ENCODE results near the gene ZNF518A.
A peak's percentile ranks its signal among the peaks of the same experiment; 100 is the strongest.

The ZNF518A gene

DNA sequence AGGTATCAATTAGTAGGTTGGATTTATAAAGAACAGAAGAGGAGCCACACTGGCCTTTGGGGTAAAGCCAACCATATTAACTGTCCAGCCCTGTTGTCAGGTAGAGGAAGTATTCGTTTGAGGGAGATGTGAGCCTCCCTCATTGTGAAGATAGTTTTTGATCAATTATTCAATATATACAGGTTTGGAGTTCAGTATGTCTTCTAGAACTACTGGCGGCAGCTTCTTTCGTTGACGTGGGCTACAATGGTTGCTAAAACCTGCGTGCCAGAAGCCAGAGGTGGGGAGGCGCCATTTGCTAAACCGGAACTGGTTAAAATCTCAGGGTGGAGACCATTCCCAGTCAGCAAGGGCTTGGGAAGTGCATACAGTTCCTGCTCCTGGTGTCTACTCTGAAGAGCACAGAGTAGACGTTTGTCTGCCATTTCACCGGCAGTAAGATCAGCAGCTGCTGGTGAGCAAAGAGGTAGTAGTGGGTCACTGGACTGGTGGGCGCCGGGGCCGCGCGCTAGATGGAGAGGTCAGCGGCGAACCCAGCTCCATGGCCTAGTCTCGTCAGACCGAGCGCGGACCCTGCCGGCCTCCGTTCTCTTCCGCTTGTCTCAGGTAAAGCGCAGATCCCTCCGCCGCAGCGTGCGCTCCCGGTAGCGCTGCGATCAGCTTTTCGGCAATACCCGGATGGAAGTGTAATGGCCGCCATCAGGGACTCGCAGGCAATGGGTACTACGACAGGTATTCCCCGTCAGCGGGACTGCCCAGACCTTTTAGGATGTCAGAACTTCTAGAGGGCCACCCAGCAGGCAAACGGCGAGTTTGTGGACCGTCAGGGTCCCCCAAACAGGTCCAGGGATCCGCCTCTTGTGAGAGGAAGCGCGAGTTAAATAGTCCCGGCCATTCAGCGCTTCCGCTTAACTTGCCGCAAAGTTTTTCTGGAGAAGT, at the start of gene ZNF518A:
ZNF518A (plus strand) TSS at position 911 of the 939 bp plus-strand sequence. CDS start 26,026 bp downstream, outside the sequence.
- TF ChIP-seq, protein P1, sequence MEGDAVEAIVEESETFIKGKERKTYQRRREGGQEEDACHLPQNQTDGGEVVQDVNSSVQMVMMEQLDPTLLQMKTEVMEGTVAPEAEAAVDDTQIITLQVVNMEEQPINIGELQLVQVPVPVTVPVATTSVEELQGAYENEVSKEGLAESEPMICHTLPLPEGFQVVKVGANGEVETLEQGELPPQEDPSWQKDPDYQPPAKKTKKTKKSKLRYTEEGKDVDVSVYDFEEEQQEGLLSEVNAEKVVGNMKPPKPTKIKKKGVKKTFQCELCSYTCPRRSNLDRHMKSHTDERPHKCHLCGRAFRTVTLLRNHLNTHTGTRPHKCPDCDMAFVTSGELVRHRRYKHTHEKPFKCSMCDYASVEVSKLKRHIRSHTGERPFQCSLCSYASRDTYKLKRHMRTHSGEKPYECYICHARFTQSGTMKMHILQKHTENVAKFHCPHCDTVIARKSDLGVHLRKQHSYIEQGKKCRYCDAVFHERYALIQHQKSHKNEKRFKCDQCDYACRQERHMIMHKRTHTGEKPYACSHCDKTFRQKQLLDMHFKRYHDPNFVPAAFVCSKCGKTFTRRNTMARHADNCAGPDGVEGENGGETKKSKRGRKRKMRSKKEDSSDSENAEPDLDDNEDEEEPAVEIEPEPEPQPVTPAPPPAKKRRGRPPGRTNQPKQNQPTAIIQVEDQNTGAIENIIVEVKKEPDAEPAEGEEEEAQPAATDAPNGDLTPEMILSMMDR (IDR thresholded peaks at IDR 0.05; ENCODE audit: low read depth, low read length), result no peak
- H3K4me3 ChIP-seq (ENCODE audit: low read depth, low read length), result peak within 1 kb of the TSS; percentile 71
- in situ Hi-C loops (cut with HindIII; ENCODE audit: low sequenced_read_pairs), result no loop called here
- peak; percentile 99 for DNase-seq (ENCODE audit: low read depth, low spot score)

DNA sequence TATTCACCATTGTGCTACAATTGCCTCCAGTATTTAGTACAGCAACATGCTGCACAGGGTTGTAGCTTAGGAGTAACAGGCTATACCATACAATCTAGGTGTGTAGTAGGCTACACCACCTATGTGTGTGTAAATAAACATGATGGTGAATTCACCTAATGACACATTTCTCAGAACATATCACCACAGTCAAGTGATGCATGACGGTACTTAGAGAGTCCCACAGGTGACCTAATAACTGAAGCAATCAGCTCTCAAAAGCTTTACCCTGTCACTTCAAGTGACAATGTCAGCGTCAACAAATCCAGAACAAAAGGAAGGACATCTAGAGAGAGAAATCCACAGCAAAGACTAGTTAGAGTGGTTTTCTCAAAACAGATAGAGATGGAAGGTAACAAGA, 47.9 kb upstream of the ZNF518A start:
- H3K4me3 ChIP-seq (ENCODE audit: low read depth, low read length), result no peak overlapping the region
- DNase-seq (ENCODE audit: low read depth, low spot score), result no peak
- TF ChIP-seq, protein P1 (IDR thresholded peaks at IDR 0.05; ENCODE audit: low read depth, low read length), result no peak
- in situ Hi-C loops (cut with HindIII; ENCODE audit: low sequenced_read_pairs), result no loop called here

- in situ Hi-C loops (cut with HindIII; ENCODE audit: low sequenced_read_pairs), result no loop called here
These were observed 47.3 kb upstream of the ZNF518A start for GRCh38 chr10:96082748-96083147.

GRCh38 chr10:96089116-96089515, 41.0 kb upstream of the ZNF518A start:
- TF ChIP-seq, protein P1 (IDR thresholded peaks at IDR 0.05; ENCODE audit: low read depth, low read length), result no peak
- peak overlapping the region; percentile 90 for H3K4me3 ChIP-seq (ENCODE audit: low read depth, low read length)
- in situ Hi-C loops (cut with HindIII; ENCODE audit: low sequenced_read_pairs), result no loop called here
- no peak for DNase-seq (ENCODE audit: low read depth, low spot score)

More at GRCh38 chr10:96082748-96083147, 47.3 kb upstream of the ZNF518A start:
- DNase-seq (ENCODE audit: low read depth, low spot score), result no peak
- H3K4me3 ChIP-seq (ENCODE audit: low read depth, low read length), result no peak overlapping the region
- TF ChIP-seq, protein P1 (IDR thresholded peaks at IDR 0.05; ENCODE audit: low read depth, low read length), result no peak

DNA sequence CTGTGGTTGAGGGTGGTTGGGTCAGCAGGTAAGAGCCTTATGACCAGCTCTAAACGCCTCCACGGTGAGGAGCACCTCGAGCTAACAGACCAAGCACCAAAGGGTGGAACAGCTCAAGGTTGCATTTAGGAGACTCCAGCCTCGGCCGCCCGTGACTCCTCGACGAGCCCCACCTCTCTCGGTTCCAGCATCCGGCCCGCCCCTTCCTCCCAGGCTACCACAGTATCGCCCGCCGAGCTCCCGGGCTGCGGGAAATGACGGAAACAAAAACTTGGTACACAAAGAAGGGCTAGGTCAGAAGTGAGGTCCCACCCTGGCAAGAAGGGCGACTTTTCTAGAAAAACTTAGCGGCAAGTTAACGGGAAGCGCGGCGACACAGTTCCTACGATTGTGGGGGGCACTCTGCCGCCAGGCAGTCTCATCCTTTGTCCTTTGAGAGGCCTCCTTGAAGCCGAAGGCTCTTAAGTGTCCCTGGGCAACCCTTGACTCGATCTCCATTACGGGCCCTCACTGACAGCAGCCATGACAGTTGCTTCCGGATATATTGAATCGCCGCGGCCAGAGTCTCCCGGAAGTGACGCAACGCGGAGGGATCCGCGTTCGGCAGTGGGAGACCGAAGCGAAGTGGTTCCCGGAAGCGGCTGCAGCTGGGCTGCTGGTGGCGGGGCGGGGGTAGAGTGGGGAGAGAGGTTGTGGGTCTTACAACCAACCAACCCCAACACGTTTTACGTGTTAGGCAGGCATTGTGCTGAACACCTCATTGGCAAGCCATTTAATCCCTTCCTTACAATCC, 40.2 kb upstream of the ZNF518A start:
- in situ Hi-C loops (cut with HindIII; ENCODE audit: low sequenced_read_pairs), result no loop called here
- peak; percentile 98 for DNase-seq (ENCODE audit: low read depth, low spot score)
- peak overlapping the region; percentile 90 for H3K4me3 ChIP-seq (ENCODE audit: low read depth, low read length)
- TF ChIP-seq, protein P1 (IDR thresholded peaks at IDR 0.05; ENCODE audit: low read depth, low read length), result no peak

GRCh38 chr10:96090463-96090800, 39.7 kb upstream of the ZNF518A start:
- in situ Hi-C loops (cut with HindIII; ENCODE audit: low sequenced_read_pairs), result no loop called here
- DNase-seq (ENCODE audit: low read depth, low spot score), result no peak
- TF ChIP-seq, protein P1 (IDR thresholded peaks at IDR 0.05; ENCODE audit: low read depth, low read length), result no peak
- H3K4me3 ChIP-seq (ENCODE audit: low read depth, low read length), result peak overlapping the region; percentile 90

All from astrocyte of the spinal cord (primary cell).